SH-SY5Y (cell line): ENCODE measurements around the gene MSX1.

ENCODE experiments used
- GATA2 ChIP-seq: IDR thresholded peaks from 2 replicates; pipeline ENCODE4 v1.6.1; 2011; ENCODE audit warnings: mild to moderate bottlenecking, low read depth, low read length
- GATA3 ChIP-seq: IDR thresholded peaks from 2 replicates; pipeline ENCODE4 v1.6.1; 2011; ENCODE audit warnings: low read depth, mild to moderate bottlenecking, low read length, moderate library complexity

The MSX1 gene

GRCh38 chr4:4887426-4887825 lies 28.0 kb downstream of the MSX1 start:
- TF ChIP-seq GATA2 (no peak), GATA3 (no peak)

GRCh38 chr4:4888695-4889094 lies 29.2 kb downstream of the MSX1 start:
- no peak for TF ChIP-seq GATA2
- TF ChIP-seq GATA3, result no peak

GRCh38 chr4:4889781-4890180 lies 30.3 kb downstream of the MSX1 start:
- TF ChIP-seq GATA3 (no peak), GATA2 (no peak)

GRCh38 chr4:4890574-4891255 lies 31.2 kb downstream of the MSX1 start:
- TF ChIP-seq GATA3 (no peak), GATA2 (no peak)

GRCh38 chr4:4893721-4894120 lies 34.3 kb downstream of the MSX1 start:
- TF ChIP-seq GATA2, result no peak
- no peak for TF ChIP-seq GATA3

- no peak for TF ChIP-seq GATA2
- no peak for TF ChIP-seq GATA3
Measured at GRCh38 chr4:4899202-4899925, 39.9 kb downstream of the MSX1 start.

GRCh38 chr4:4901877-4902276 lies 42.4 kb downstream of the MSX1 start:
- TF ChIP-seq GATA3 (no peak), GATA2 (no peak)

GRCh38 chr4:4912155-4912554 lies 52.7 kb downstream of the MSX1 start:
- TF ChIP-seq GATA3 (no peak), GATA2 (no peak)

- TF ChIP-seq GATA2, result no peak
Measured at GRCh38 chr4:4913147-4913561, 53.7 kb downstream of the MSX1 start.
